Measurements from ENCODE around the gene TRIM62.
A peak's percentile ranks its signal among the peaks of the same experiment; 100 is the strongest.
"Not testable (repeated sequence)": the region's sequence is repeated elsewhere in the genome, so short reads cannot be mapped to it uniquely, and the experiment has no call there.

TRIM62 gene

DNA sequence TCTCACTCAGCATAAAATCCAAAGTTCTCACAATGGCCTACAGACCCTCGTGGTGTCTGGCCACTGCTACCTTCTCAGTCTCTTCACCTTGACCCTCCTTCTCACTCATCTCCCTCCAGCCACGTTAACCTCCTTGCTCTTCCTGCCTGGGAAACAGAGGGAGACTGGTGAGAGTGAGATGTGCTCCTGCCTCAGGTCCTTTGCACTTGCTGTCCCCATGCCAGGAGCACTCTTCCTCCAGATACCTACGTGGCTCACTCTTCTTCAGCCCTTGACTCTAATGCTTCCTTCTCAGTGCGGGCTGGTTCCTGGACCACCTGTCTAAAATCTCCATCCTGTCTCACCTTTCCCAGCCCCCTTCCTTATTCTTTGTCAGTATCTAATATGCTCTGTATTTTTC, 24.7 kb downstream of the TRIM62 start:
- no peak for DNase-seq

GRCh38 chr1:33155877-33156538, 25.8 kb downstream of the TRIM62 start:
- no peak for DNase-seq

DNA sequence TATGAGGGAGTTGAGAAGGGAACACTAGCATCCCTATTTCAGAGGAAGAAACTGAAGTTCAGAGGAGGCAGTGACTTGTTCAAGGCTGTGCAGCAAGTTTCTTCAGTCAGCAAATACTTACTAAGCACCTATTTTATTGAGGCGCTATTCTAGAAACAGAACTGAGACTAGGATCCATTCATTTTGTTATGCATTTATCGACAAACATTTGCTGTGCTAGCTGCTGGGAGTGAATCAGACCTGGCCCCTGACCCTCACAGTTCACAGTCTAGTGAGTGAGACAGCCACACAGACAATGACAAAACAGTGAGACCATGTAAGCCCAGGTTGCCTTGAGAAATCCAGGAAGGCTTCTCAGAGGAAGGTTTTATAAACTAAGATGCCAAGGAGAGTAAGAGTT, 28.2 kb downstream of the TRIM62 start:
- DNase-seq = no peak

GRCh38 chr1:33152685-33153432, 29.0 kb downstream of the TRIM62 start:
- DNase-seq = no peak

- DNase-seq = no peak
Observed at GRCh38 chr1:33151116-33151515, 30.7 kb downstream of the TRIM62 start.

DNA sequence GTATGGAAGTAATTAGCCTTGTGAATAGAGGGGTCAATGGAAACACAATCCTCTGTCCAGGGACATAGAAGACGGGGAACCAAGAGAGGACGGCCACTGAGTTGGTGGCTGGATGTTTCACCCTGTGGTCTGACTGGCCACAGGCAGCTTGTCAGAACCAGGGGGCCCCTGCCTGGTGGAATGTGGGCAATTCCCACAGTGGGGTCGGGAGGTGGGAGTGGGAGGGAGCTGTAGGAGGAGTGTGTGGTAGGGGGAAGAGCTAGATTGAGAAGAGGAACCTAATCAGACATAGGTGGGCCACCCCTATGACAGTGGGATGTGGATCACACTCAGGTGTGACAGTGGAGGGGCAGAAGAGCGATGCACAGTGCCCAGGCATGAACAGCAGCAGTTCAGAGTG, 31.3 kb downstream of the TRIM62 start:
- DNase-seq = no peak

GRCh38 chr1:33149453-33150190, 32.2 kb downstream of the TRIM62 start:
- DNase-seq = no peak

- DNase-seq = no peak
Observed at GRCh38 chr1:33148615-33149014, 33.2 kb downstream of the TRIM62 start.

- DNase-seq = peak; percentile 17
Observed at GRCh38 chr1:33147997-33148314, 33.9 kb downstream of the TRIM62 start.

- no peak for DNase-seq
Observed at GRCh38 chr1:33147275-33147996, 34.4 kb downstream of the TRIM62 start.

- DNase-seq = no peak
Observed at GRCh38 chr1:33146003-33146402, 35.8 kb downstream of the TRIM62 start.

- no peak for DNase-seq
Observed at GRCh38 chr1:33143698-33144097, 38.1 kb downstream of the TRIM62 start.

DNA sequence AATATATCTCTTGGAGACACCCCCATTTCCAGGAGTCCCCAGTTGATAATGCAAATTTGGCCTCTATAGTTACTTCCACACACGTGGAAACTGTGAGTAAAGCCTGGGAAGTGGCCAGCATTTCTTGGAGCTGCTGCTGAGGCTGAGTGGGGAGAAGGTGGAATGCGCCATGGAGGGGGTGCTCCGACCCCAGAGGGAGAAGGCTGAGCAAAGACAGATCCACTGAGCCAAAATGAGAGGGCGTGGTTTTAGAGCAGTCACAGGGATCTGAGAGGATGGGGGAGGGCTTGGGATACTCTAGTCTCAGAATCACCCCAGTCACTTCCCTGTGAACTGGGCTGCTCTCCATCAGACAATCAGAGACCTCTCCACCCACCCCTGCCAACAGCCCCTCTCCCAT, 38.7 kb downstream of the TRIM62 start:
- no peak for DNase-seq

DNA sequence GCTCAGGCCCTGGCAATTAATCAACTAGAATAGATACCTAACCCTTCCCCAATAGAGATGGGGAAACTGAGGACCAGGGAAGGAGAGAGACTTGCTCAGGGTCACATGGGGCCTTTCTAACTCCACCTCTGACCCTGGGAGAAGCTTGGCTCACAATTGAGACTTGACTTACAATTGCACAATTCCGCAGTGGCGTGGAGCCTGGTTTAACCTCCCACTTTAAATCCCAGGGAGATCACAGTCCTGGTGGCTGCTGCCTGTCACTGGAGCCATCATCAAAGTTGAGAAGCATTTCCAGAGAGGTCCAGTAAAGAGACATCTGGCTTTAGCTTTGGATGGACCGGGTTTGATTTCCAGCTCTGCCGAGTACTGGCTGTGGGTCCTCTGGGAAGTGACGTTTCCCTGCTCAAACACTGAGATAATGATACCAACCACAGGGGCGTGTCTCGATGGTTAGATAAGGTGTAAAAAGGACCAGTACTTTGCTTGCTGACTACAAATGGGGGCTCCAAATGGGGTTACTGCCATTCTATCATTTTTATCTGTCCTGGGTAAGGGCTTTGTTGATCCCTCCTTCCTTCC, 39.3 kb downstream of the TRIM62 start:
- no peak for DNase-seq

- DNase-seq = no peak
Observed at GRCh38 chr1:33141781-33142180, 40.1 kb downstream of the TRIM62 start.

DNA sequence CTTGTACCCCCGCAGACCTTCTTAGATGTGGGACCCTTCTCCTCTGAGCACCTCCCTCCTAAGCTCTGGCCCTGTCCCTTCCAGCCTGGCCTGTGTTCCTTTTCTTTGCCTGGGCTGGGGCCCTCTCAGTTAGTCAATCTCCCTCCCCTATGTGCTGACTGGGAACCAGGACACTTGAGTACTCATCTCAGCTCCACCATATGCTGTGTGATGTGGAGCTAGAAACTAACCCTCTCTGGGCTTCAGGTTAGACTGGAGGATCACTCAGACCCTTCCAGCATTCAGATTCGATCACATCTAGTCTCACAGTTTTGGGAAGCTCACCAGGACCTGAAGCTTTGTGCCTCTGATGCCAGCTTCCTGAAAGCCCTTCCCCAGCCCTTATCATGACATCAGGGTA, 40.6 kb downstream of the TRIM62 start:
- DNase-seq = no peak

DNA sequence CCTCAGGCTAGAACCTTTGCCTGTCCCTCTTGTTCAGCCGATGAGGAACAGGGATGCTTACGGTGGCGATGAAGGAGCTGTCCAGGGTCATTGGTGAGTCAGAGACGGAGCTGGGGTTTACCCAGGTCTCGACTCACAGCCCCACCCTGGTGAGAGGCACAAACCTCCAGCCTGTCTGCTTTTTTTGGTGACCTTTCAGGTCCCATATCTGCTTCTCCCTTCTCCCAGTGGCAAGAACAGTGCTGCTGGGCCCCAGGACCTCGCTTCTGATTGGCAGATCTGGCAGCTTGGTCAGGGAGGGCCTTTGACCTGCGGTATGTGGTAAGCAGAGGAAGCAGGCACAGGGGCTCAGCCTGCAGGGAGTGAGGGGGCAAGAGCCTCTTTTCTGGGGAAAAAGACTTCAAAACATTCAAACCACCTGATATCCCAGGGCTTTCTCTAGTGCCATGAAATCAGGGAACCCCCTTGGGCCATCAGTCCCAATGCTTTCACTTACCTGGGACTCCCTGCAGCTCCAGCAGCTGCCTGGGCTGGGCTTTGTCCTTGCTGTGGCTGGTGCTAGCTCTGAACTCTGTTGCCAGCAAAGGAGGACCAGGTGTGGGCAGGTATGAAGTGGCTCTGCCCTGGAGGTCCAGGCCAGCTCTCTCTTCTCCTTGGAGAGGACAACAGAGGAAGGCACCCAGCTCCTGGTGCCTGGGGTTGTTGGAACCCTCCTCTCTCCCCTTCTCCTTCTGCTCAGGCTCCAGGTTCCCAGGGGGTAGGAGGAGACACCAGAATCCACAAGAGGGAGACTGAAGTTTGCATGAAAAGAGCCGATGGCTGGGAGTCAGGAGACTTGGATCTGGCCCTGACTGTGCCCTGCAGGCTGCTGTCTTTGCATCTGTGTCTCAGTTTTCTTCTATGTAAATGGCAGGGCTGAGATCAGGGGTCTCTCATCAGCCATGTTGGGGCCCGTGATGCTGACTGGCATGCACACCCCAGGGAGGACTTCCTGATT, 41.4 kb downstream of the TRIM62 start:
- no peak for DNase-seq

DNA sequence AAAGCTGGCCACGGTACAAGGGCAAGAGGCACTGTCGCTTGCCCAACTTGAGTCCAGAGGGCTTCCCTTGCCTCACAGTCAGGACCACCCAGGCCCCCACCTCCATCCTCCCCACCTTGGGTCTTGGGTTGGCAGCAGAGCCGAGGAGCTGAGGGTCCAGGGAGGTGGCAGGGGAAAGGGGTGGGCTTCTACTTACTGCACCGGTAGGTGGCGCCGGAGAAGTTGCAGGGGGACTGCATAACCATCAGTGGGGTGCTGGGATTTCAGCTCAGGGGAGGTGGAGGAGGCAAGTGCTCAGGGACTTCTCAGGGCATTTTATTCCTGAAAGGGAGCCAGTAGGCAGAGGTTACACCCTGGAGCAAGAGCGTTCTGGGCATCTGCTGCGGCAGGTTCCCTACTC, 44.0 kb downstream of the TRIM62 start:
- DNase-seq = peak; percentile 28

DNA sequence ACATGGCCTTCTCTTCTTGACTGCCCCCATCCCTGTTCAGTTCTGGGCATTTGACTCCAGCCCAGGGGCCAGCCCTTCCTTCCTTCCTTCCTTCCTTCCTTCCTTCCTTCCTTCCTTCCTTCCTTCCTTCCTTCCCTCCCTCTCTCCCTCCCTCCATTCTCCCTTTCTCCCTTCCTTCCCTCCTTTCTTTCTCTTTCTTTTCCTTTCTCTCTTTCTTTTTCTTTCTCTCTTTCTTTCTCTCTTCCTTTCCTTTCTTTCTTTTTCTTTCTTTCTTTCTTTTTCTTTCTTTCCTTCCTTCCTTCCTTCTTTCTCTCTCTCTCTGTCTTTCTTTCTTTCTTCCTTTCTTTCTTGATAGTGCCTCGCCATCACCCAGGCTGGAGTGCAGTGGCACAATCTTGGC, 45.8 kb downstream of the TRIM62 start:
- not testable (repeated sequence) for DNase-seq

DNA sequence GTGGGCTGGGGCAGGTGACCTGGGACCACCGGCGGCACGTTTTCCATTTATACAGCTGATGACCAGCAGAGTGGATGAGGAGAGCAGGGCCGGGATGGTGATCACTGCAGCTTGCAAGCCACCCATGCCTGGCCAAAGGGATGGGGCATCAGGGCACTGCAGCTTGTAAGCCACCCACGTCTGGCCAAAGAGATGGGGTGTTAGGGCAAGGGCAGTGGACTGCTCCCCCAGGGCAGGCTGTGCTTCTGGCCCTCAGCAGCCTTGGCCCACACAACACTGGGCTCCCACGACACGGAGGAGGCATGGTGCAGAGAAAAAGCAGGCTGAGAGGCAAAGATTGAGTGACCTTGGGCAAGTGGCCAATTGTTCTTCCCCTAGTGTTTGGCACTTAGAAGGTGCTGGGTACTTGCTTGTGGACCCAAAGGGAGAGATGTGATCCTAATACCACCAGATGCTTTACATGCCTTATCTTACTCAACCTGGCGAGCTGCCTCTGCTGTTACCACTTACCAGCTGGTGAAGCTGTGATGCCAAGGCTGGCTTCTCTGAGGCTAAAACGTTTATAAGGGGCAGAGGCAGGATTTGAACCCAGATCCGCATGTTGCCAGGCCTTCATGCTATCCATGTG, 48.3 kb downstream of the TRIM62 start:
- DNase-seq = no peak

GRCh38 chr1:33132549-33132948, 49.3 kb downstream of the TRIM62 start:
- DNase-seq = no peak
